Measurements from ENCODE around the gene CSRNP2. TPM values are rescaled to one million over a fixed set of nuclear protein-coding genes. Genes with fewer than 3 reads are reported as not detected.
A peak's percentile ranks its signal among the peaks of the same experiment; 100 is the strongest.

CSRNP2 gene
- total and polyA plus RNA-seq, 2 of the 13 experiments (the other 11 are each of a cell fraction or from before 2014, with no cell fraction given), result 4.8 to 7.3 TPM

DNA sequence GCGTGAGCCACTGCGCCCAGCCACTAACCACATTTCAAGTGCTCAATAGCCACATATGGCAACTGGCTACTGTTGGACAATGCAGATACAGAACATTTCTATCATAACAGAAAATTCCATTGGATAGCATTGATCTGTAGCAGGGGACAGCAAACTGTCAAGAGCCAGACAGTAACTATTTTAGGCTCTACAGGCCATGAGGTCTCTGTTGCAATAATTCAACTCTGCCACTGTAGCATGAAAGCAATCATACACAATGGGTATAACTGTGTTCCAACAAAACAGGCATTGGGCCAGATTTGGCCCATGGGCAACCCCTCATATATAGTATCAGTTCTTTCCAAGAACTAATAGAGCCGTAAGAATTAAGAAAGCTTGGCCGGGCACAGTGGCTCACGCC, 8.0 kb downstream of the CSRNP2 start (continued):
- TF ChIP-seq, protein P1, sequence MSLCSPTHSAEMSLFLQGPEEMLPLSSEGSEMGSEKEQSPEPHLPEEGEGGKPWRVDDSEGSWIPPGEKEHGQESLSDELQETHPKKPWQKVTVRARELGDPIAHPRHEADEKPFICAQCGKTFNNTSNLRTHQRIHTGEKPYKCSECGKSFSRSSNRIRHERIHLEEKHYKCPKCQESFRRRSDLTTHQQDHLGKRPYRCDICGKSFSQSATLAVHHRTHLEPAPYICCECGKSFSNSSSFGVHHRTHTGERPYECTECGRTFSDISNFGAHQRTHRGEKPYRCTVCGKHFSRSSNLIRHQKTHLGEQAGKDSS (CRISPR knock-in tag; IDR thresholded peaks at IDR 0.05; ENCODE audit: borderline replicate concordance, low read depth), result no peak
- TF ChIP-seq ZNF431 (CRISPR knock-in tag; IDR thresholded peaks at IDR 0.05; ENCODE audit: borderline replicate concordance, low read depth) (no peak), WIZ (CRISPR knock-in tag; IDR thresholded peaks at IDR 0.05) (no peak), ZSCAN31 (CRISPR knock-in tag; IDR thresholded peaks at IDR 0.05; ENCODE audit: low read depth) (no peak), FOSL1 (CRISPR knock-in tag; IDR thresholded peaks at IDR 0.05; ENCODE audit: borderline replicate concordance) (no peak), FOXC1 (CRISPR knock-in tag; IDR thresholded peaks at IDR 0.05; ENCODE audit: borderline replicate concordance) (no peak), MIER3 (CRISPR knock-in tag; IDR thresholded peaks at IDR 0.05; ENCODE audit: borderline replicate concordance) (no peak)
- TF ChIP-seq, protein P2, sequence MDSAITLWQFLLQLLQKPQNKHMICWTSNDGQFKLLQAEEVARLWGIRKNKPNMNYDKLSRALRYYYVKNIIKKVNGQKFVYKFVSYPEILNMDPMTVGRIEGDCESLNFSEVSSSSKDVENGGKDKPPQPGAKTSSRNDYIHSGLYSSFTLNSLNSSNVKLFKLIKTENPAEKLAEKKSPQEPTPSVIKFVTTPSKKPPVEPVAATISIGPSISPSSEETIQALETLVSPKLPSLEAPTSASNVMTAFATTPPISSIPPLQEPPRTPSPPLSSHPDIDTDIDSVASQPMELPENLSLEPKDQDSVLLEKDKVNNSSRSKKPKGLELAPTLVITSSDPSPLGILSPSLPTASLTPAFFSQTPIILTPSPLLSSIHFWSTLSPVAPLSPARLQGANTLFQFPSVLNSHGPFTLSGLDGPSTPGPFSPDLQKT (CRISPR knock-in tag; IDR thresholded peaks at IDR 0.05; ENCODE audit: borderline replicate concordance), result no peak

DNA sequence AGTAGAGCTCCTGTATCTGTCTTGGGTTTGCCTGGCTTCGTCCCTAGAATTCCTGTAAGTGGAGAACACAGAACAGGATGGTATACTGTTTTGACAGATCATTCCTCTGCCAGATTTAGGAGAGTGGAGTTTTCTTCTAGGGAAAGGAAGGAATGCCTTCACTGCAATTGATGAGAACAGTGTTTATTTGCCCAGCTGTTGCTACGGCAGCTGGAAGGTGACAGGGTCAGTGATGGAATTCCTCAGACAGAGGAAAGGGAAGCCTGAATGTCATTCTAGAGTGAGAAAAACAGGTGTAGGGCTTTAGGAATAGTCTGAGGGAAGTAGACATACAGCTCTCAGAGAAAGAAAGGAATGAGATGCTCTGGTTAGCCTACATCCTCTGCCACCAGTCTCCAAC, 11.7 kb downstream of the CSRNP2 start:
- Histone ChIP-seq H4K20me1 (ENCODE audit: insufficient read depth, low read length) (no peaks in the 10 kb centered on the region), H3K27me3 (ENCODE audit: control insufficient read depth in 1 of 2, insufficient read depth in 2 of 2, low read length in 2 of 2) (no peaks in the 10 kb centered on the region), H3K4me3 (replicated peaks in 1 of 3; ENCODE audit: insufficient read depth in 1 of 3, low read depth in 2 of 3, low read length in 3 of 3) (no peak overlapping the region), H2AFZ (ENCODE audit: low read length) (no peak overlapping the region), H3K79me2 (ENCODE audit: insufficient read depth, low read length) (no peaks in the 10 kb centered on the region), H3K4me2 (ENCODE audit: low read depth, low read length) (no peak overlapping the region), H3K9ac (ENCODE audit: insufficient read depth, low read depth, low read length) (no peak overlapping the region), H3K4me1 (ENCODE audit: insufficient read depth, low read length) (peaks cover 23% of the 10 kb centered on the region), H3K9me3 (ENCODE audit: low read length) (no peaks in the 10 kb centered on the region), H3K27ac (ENCODE audit: extremely low read length, insufficient read depth, low read length) (no peak overlapping the region), H3K36me3 (replicated peaks in 1 of 2; ENCODE audit: control insufficient read depth in 1 of 2, insufficient read depth in 2 of 2, low read length in 2 of 2) (peaks cover 6 to 22% of the 10 kb centered on the region in 2 experiments)
- in situ Hi-C loops (cut with HindIII; ENCODE audit: extremely low pct_ligation_motif_present, low pct_unique_long_range_greater_than_20kb) (no loop called here), intact Hi-C loops (cut with micrococcal nuclease; ENCODE audit: unreplicated experiment) (no loop called here)
- no TSS peak for BruUV-seq (replicated peaks)
- FAIRE-seq (no peak), DNase-seq (ENCODE audit: low spot score) (peak; percentile 16), ATAC-seq (no peak)
- ChIA-PET CTCF (ENCODE audit: low intra/inter-chr PET ratio, low total read pairs) (no interaction called here), POLR2A (no interaction called here)
- TF ChIP-seq TAF1 (CRISPR knock-in tag; IDR thresholded peaks at IDR 0.05), result no peak
- no peak for TF ChIP-seq ZNF160 (CRISPR knock-in tag; IDR thresholded peaks at IDR 0.05)
- peak; percentile 34; the same call in 1 of the 2 replicates for TF ChIP-seq RFX1 (IDR thresholded peaks at IDR 0.05)
- TF ChIP-seq, protein P3, sequence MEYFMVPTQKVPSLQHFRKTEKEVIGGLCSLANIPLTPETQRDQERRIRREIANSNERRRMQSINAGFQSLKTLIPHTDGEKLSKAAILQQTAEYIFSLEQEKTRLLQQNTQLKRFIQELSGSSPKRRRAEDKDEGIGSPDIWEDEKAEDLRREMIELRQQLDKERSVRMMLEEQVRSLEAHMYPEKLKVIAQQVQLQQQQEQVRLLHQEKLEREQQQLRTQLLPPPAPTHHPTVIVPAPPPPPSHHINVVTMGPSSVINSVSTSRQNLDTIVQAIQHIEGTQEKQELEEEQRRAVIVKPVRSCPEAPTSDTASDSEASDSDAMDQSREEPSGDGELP (IDR thresholded peaks at IDR 0.05; ENCODE audit: borderline replicate concordance, low read depth), result peak; percentile 53; the same call in 1 of the 2 replicates
- 97% methylated on average over 2 of the region's 2 CpGs for WGBS (ENCODE audit: low lambda C conversion rate)

Measured in HepG2 (cell line).